T-helper 1 cell treated with Interleukin-12 subunit alpha and Interleukin-12 subunit beta and Interleukin-4 antibody, amounts not matched to agents 30 μg/mL and 1 μg/mL, for 36 hours (primary cell): ENCODE measurements around the gene GUCA1A.

Experiments
- H3K27ac Mint-ChIP-seq: one replicate; pipeline ENCODE4 v1.8.0; 2021; ENCODE audit warnings: mild to moderate bottlenecking, mixed read lengths
- H3K27me3 Mint-ChIP-seq: one replicate; pipeline ENCODE4 v1.8.0; 2021; ENCODE audit warnings: low read depth, mixed read lengths
- H3K36me3 Mint-ChIP-seq: one replicate; pipeline ENCODE4 v1.8.0; 2021; ENCODE audit warnings: low read depth, mixed read lengths
- H3K4me1 Mint-ChIP-seq: one replicate; pipeline ENCODE4 v1.8.0; 2021; ENCODE audit warnings: low read depth, mixed read lengths
- H3K4me3 Mint-ChIP-seq: one replicate; pipeline ENCODE4 v1.8.0; 2021; ENCODE audit warnings: mild to moderate bottlenecking, moderate library complexity, mixed read lengths
- H3K9me3 Mint-ChIP-seq: one replicate; pipeline ENCODE4 v1.8.0; 2021; ENCODE audit warnings: mixed read lengths

GUCA1A gene

GRCh38 chr6:42173101-42173500, at the start of gene GUCA1A:
TSS of gene GUCA1A (plus strand) at chr6:42173364. CDS start at chr6:42173614, 250 bp downstream.
- no peaks in the 10 kb centered on the region for H3K27me3 Mint-ChIP-seq
- H3K4me3 Mint-ChIP-seq = no peak within 1 kb of the TSS
- no peak within 1 kb of the TSS for H3K27ac Mint-ChIP-seq
- no peaks in the 10 kb centered on the region for H3K36me3 Mint-ChIP-seq
- H3K4me1 Mint-ChIP-seq = no peaks in the 10 kb centered on the region
- H3K9me3 Mint-ChIP-seq = no peaks in the 10 kb centered on the region

- Mint-ChIP-seq H3K27me3 (no peaks in the 10 kb centered on the region), H3K36me3 (no peaks in the 10 kb centered on the region), H3K27ac (no peak overlapping the region), H3K4me3 (no peak overlapping the region), H3K4me1 (no peaks in the 10 kb centered on the region), H3K9me3 (no peaks in the 10 kb centered on the region)
Observed at GRCh38 chr6:42123379-42124103, 49.6 kb upstream of the GUCA1A start.

GRCh38 chr6:42124223-42124836, 48.8 kb upstream of the GUCA1A start:
- no peaks in the 10 kb centered on the region for H3K4me1 Mint-ChIP-seq
- H3K36me3 Mint-ChIP-seq = no peaks in the 10 kb centered on the region
- H3K27ac Mint-ChIP-seq = no peak overlapping the region
- no peaks in the 10 kb centered on the region for H3K9me3 Mint-ChIP-seq
- H3K4me3 Mint-ChIP-seq = no peak overlapping the region
- H3K27me3 Mint-ChIP-seq = no peaks in the 10 kb centered on the region

GRCh38 chr6:42125231-42125630, 47.9 kb upstream of the GUCA1A start:
- H3K4me3 Mint-ChIP-seq = no peak overlapping the region
- H3K4me1 Mint-ChIP-seq = no peaks in the 10 kb centered on the region
- H3K27me3 Mint-ChIP-seq = no peaks in the 10 kb centered on the region
- no peaks in the 10 kb centered on the region for H3K36me3 Mint-ChIP-seq
- no peaks in the 10 kb centered on the region for H3K9me3 Mint-ChIP-seq
- H3K27ac Mint-ChIP-seq = no peak overlapping the region

GRCh38 chr6:42125663-42126062, 47.5 kb upstream of the GUCA1A start:
- no peaks in the 10 kb centered on the region for H3K9me3 Mint-ChIP-seq
- H3K27me3 Mint-ChIP-seq = no peaks in the 10 kb centered on the region
- H3K27ac Mint-ChIP-seq = no peak overlapping the region
- H3K4me1 Mint-ChIP-seq = no peaks in the 10 kb centered on the region
- no peaks in the 10 kb centered on the region for H3K36me3 Mint-ChIP-seq
- no peak overlapping the region for H3K4me3 Mint-ChIP-seq

- Mint-ChIP-seq H3K27me3 (no peaks in the 10 kb centered on the region), H3K36me3 (no peaks in the 10 kb centered on the region), H3K4me3 (no peak overlapping the region), H3K4me1 (no peaks in the 10 kb centered on the region), H3K9me3 (no peaks in the 10 kb centered on the region), H3K27ac (no peak overlapping the region)
Observed at GRCh38 chr6:42128460-42129359, 44.5 kb upstream of the GUCA1A start.

- Mint-ChIP-seq H3K9me3 (no peaks in the 10 kb centered on the region), H3K4me3 (no peak overlapping the region), H3K27ac (no peak overlapping the region), H3K36me3 (no peaks in the 10 kb centered on the region), H3K27me3 (no peaks in the 10 kb centered on the region), H3K4me1 (no peaks in the 10 kb centered on the region)
Observed at GRCh38 chr6:42129360-42129676, 43.8 kb upstream of the GUCA1A start.

- Mint-ChIP-seq H3K9me3 (no peaks in the 10 kb centered on the region), H3K4me1 (peaks cover 2% of the 10 kb centered on the region), H3K36me3 (no peaks in the 10 kb centered on the region), H3K4me3 (no peak overlapping the region), H3K27ac (no peak overlapping the region), H3K27me3 (no peaks in the 10 kb centered on the region)
Observed at GRCh38 chr6:42131531-42131930, 41.6 kb upstream of the GUCA1A start.

GRCh38 chr6:42133926-42134325, 39.2 kb upstream of the GUCA1A start:
- peaks cover 6% of the 10 kb centered on the region for H3K4me1 Mint-ChIP-seq
- no peaks in the 10 kb centered on the region for H3K27me3 Mint-ChIP-seq
- no peak overlapping the region for H3K27ac Mint-ChIP-seq
- no peak overlapping the region for H3K4me3 Mint-ChIP-seq
- H3K36me3 Mint-ChIP-seq = no peaks in the 10 kb centered on the region
- no peaks in the 10 kb centered on the region for H3K9me3 Mint-ChIP-seq

- H3K4me3 Mint-ChIP-seq = no peak overlapping the region
- H3K27ac Mint-ChIP-seq = no peak overlapping the region
- no peaks in the 10 kb centered on the region for H3K9me3 Mint-ChIP-seq
- H3K27me3 Mint-ChIP-seq = peaks cover 8% of the 10 kb centered on the region
- no peaks in the 10 kb centered on the region for H3K36me3 Mint-ChIP-seq
- H3K4me1 Mint-ChIP-seq = peaks cover 6% of the 10 kb centered on the region
Observed at GRCh38 chr6:42135161-42135560, 38.0 kb upstream of the GUCA1A start.

GRCh38 chr6:42135722-42136121, 37.4 kb upstream of the GUCA1A start:
- no peaks in the 10 kb centered on the region for H3K9me3 Mint-ChIP-seq
- no peak overlapping the region for H3K4me3 Mint-ChIP-seq
- no peak overlapping the region for H3K27ac Mint-ChIP-seq
- H3K36me3 Mint-ChIP-seq = no peaks in the 10 kb centered on the region
- H3K4me1 Mint-ChIP-seq = peaks cover 6% of the 10 kb centered on the region
- H3K27me3 Mint-ChIP-seq = peaks cover 13% of the 10 kb centered on the region

- H3K9me3 Mint-ChIP-seq = no peaks in the 10 kb centered on the region
- H3K4me3 Mint-ChIP-seq = no peak overlapping the region
- H3K27me3 Mint-ChIP-seq = peaks cover 23% of the 10 kb centered on the region
- H3K36me3 Mint-ChIP-seq = no peaks in the 10 kb centered on the region
- H3K27ac Mint-ChIP-seq = no peak overlapping the region
- peaks cover 6% of the 10 kb centered on the region for H3K4me1 Mint-ChIP-seq
Observed at GRCh38 chr6:42136508-42137193, 36.5 kb upstream of the GUCA1A start.

- no peak overlapping the region for H3K27ac Mint-ChIP-seq
- H3K4me3 Mint-ChIP-seq = no peak overlapping the region
- no peaks in the 10 kb centered on the region for H3K9me3 Mint-ChIP-seq
- peaks cover 6% of the 10 kb centered on the region for H3K4me1 Mint-ChIP-seq
- peaks cover 25% of the 10 kb centered on the region for H3K27me3 Mint-ChIP-seq
- H3K36me3 Mint-ChIP-seq = no peaks in the 10 kb centered on the region
Observed at GRCh38 chr6:42137194-42137753, 35.9 kb upstream of the GUCA1A start.

- H3K9me3 Mint-ChIP-seq = no peaks in the 10 kb centered on the region
- peaks cover 9% of the 10 kb centered on the region for H3K4me1 Mint-ChIP-seq
- no peak overlapping the region for H3K4me3 Mint-ChIP-seq
- H3K27ac Mint-ChIP-seq = no peak overlapping the region
- peaks cover 31% of the 10 kb centered on the region for H3K27me3 Mint-ChIP-seq
- H3K36me3 Mint-ChIP-seq = no peaks in the 10 kb centered on the region
Observed at GRCh38 chr6:42138190-42138589, 35.0 kb upstream of the GUCA1A start.
